H9 (cell line): ENCODE measurements around the gene OPA3. TPM values are rescaled to one million over a fixed set of nuclear protein-coding genes. Genes with fewer than 3 reads are reported as not detected.

Experiments used
- DNase-seq: peaks from one replicate; pipeline ENCODE4 v3.0.0-alpha.2; 2017
- H2AFZ ChIP-seq: one replicate; pipeline ENCODE4 v1.6.1; 2013; ENCODE audit warnings: mild to moderate bottlenecking, low read length, control low read depth, moderate library complexity
- H2AK5ac ChIP-seq: 2 replicates; pipeline ENCODE4 v1.6.1; 2013; ENCODE audit warnings: low read length, control low read depth, mixed read lengths; ENCODE audit not compliant: insufficient read length
- H2BK120ac ChIP-seq: one replicate; pipeline ENCODE4 v1.6.1; 2013; ENCODE audit warnings: low read depth, mild to moderate bottlenecking, low read length, control low read depth, inconsistent platforms; ENCODE audit not compliant: poor library complexity, severe bottlenecking
- H2BK12ac ChIP-seq: 2 replicates; pipeline ENCODE4 v1.6.1; 2013; ENCODE audit warnings: low read length, control low read depth, mixed read lengths, low read depth; ENCODE audit not compliant: insufficient read length
- H2BK15ac ChIP-seq: 2 replicates; pipeline ENCODE4 v1.6.1; 2013; ENCODE audit warnings: low read depth, low read length, control low read depth
- H2BK20ac ChIP-seq: one replicate; pipeline ENCODE4 v1.6.1; 2013; ENCODE audit warnings: low read depth, mild to moderate bottlenecking, low read length, control low read depth, inconsistent platforms; ENCODE audit not compliant: poor library complexity, severe bottlenecking
- H2BK5ac ChIP-seq: 2 replicates; pipeline ENCODE4 v1.6.1; 2013; ENCODE audit warnings: low read length, control low read depth, mixed read lengths; ENCODE audit not compliant: insufficient read length
- H3K14ac ChIP-seq: 2 replicates; pipeline ENCODE4 v1.6.1; 2013; ENCODE audit warnings: low read length, control low read depth; ENCODE audit not compliant: insufficient read depth
- H3K18ac ChIP-seq: 2 replicates; pipeline ENCODE4 v1.6.1; 2013; ENCODE audit warnings: low read depth, mild to moderate bottlenecking, mixed read lengths, low read length, control low read depth; ENCODE audit not compliant: insufficient read length
- H3K23ac ChIP-seq: 2 replicates; pipeline ENCODE4 v1.6.1; 2013; ENCODE audit warnings: low read length, control low read depth, mixed read lengths, low read depth; ENCODE audit not compliant: insufficient read length
- H3K23me2 ChIP-seq: 2 replicates; pipeline ENCODE4 v1.6.1; 2013; ENCODE audit warnings: low read depth, mild to moderate bottlenecking, mixed read lengths, low read length, control low read depth; ENCODE audit not compliant: insufficient read length, poor library complexity, severe bottlenecking
- H3K27ac ChIP-seq: 2 replicates; pipeline ENCODE4 v1.5.1; 2013; ENCODE audit warnings: low read length, control low read depth, mixed read lengths, low read depth; ENCODE audit not compliant: insufficient read length
- H3K27me3 ChIP-seq: 2 replicates; pipeline ENCODE4 v1.6.1; 2013; ENCODE audit warnings: low read length, control low read depth, inconsistent platforms; ENCODE audit not compliant: insufficient read depth
- H3K4ac ChIP-seq: 2 replicates; pipeline ENCODE4 v1.6.1; 2013; ENCODE audit warnings: low read depth, mild to moderate bottlenecking, control low read depth, inconsistent platforms, low read length, moderate library complexity
- H3K4me1 ChIP-seq: 2 replicates; pipeline ENCODE4 v1.6.1; 2013; ENCODE audit warnings: low read length, control low read depth, inconsistent platforms; ENCODE audit not compliant: insufficient read depth
- H3K4me2 ChIP-seq: 2 replicates; pipeline ENCODE4 v1.6.1; 2013; ENCODE audit warnings: low read length, control low read depth, mixed read lengths; ENCODE audit not compliant: insufficient read length, insufficient read depth
- H3K56ac ChIP-seq: 2 replicates; pipeline ENCODE4 v1.6.1; 2013; ENCODE audit warnings: low read depth, mild to moderate bottlenecking, mixed read lengths, low read length, control low read depth; ENCODE audit not compliant: insufficient read length
- H3K79me1 ChIP-seq: 2 replicates; pipeline ENCODE4 v1.6.1; 2013; ENCODE audit warnings: low read depth, mild to moderate bottlenecking, moderate library complexity, low read length, control low read depth, inconsistent platforms; ENCODE audit not compliant: insufficient read depth, poor library complexity, severe bottlenecking
- H3K79me2 ChIP-seq: 2 replicates; pipeline ENCODE4 v1.6.1; 2013; ENCODE audit warnings: low read length, control low read depth, inconsistent platforms; ENCODE audit not compliant: insufficient read depth
- H3K9ac ChIP-seq: 2 replicates; pipeline ENCODE4 v1.6.1; 2013; ENCODE audit warnings: low read length, control low read depth, mixed read lengths; ENCODE audit not compliant: insufficient read length; ENCODE audit errors: extremely low read depth
- H3K9me3 ChIP-seq: one replicate; pipeline ENCODE4 v1.6.1; 2013; ENCODE audit warnings: low read depth, low read length, inconsistent platforms; ENCODE audit not compliant: control insufficient read depth
- H3T11ph ChIP-seq: one replicate; pipeline ENCODE4 v1.6.1; 2013; ENCODE audit warnings: mild to moderate bottlenecking, low read length, control low read depth, inconsistent platforms
- H4K20me1 ChIP-seq: one replicate; pipeline ENCODE4 v1.6.1; 2013; ENCODE audit not compliant: control insufficient read depth, insufficient read length, insufficient read depth
- H4K5ac ChIP-seq: 2 replicates; pipeline ENCODE4 v1.6.1; 2013; ENCODE audit warnings: low read depth, mild to moderate bottlenecking, mixed read lengths, low read length, control low read depth; ENCODE audit not compliant: insufficient read length
- H4K8ac ChIP-seq: replicated peaks from 2 replicates; pipeline ENCODE4 v1.6.1; 2013; ENCODE audit warnings: low read length, control low read depth, mixed read lengths, low read depth; ENCODE audit not compliant: insufficient read length
- H4K91ac ChIP-seq: 2 replicates; pipeline ENCODE4 v1.6.1; 2013; ENCODE audit warnings: low read depth, mild to moderate bottlenecking, moderate library complexity, mixed read lengths, low read length, control low read depth; ENCODE audit not compliant: insufficient read length
- H3K27ac Mint-ChIP-seq, 3 experiments: 2 replicates in 2 of 3; 3 replicates in 1 of 3; pipeline ENCODE4 v1.8.0; 2020 to 2021; ENCODE audit warnings: mixed read lengths in 3 of 3, mild to moderate bottlenecking in 1 of 3, moderate library complexity in 1 of 3
- H3K27me3 Mint-ChIP-seq: 2 replicates; pipeline ENCODE4 v1.8.0; 2021; ENCODE audit warnings: low read depth, mild to moderate bottlenecking, moderate library complexity, mixed read lengths
- H3K36me3 Mint-ChIP-seq, 3 experiments: 2 replicates in 2 of 3; 3 replicates in 1 of 3; pipeline ENCODE4 v1.8.0; 2020 to 2021; ENCODE audit warnings: low read depth in 3 of 3, mixed read lengths in 3 of 3; ENCODE audit not compliant: insufficient read depth in 1 of 3
- H3K4me1 Mint-ChIP-seq, 2 experiments: 2 replicates each; pipeline ENCODE4 v1.8.0; 2020; ENCODE audit warnings: mixed read lengths in 2 of 2
- H3K4me3 Mint-ChIP-seq, 2 experiments: 2 replicates in 1 of 2; 3 replicates in 1 of 2; pipeline ENCODE4 v1.8.0; 2020 to 2021; ENCODE audit warnings: mild to moderate bottlenecking in 2 of 2, mixed read lengths in 2 of 2, moderate library complexity in 1 of 2
- H3K9me3 Mint-ChIP-seq, 2 experiments: 2 replicates in 1 of 2; 3 replicates in 1 of 2; pipeline ENCODE4 v1.8.0; 2020; ENCODE audit warnings: mild to moderate bottlenecking in 2 of 2, mixed read lengths in 2 of 2, moderate library complexity in 1 of 2
- WGBS: extraction: QIAGEN DNeasy Blood & Tissue Kit; methylation state at CpG from one replicate; pipeline ENCODE4 v1.1.7; 2013; ENCODE audit warnings: missing lambda C conversion rate, low lambda C conversion rate, mixed read lengths; ENCODE audit not compliant: insufficient read length; ENCODE audit errors: extremely low coverage; 5-methylcytosine and 5-hydroxymethylcytosine counted together
- total RNA-seq: library from RNA; stranded (reverse); gene quantifications from 2 replicates; pipeline ENCODE4 v1.2.1, GENCODE V29; 2021
- TF ChIP-seq, protein P1 (sequence below): fragments of 200-600 bp; sonication (generic); conservative IDR thresholded peaks from 3 replicates; pipeline ENCODE4 v1.8.0; 2021; ENCODE audit warnings: antibody characterized with exemption, mild to moderate bottlenecking

OPA3 gene
- total RNA-seq, 1 experiment from 2014 or later, result 13.0 TPM

DNA sequence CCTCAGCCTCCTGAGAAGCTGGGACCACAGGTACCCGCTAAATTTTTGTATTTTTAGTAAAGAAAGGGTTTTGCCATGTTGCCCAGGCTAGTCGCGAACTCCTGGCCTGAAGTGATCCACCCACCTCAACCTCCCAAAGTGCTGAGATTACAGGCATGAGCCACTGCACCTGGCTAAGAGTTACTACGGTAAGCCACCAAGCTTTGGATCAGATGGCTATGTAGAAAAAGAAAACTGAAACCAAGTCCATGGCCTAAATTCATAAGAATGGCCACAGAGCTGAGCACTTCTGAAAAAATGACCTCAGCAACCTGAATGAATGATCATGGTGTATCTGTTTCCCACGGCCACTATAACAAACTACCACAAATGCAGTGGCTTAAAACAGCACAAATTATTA, 9.4 kb downstream of the OPA3 start:
- TF ChIP-seq, protein P1, sequence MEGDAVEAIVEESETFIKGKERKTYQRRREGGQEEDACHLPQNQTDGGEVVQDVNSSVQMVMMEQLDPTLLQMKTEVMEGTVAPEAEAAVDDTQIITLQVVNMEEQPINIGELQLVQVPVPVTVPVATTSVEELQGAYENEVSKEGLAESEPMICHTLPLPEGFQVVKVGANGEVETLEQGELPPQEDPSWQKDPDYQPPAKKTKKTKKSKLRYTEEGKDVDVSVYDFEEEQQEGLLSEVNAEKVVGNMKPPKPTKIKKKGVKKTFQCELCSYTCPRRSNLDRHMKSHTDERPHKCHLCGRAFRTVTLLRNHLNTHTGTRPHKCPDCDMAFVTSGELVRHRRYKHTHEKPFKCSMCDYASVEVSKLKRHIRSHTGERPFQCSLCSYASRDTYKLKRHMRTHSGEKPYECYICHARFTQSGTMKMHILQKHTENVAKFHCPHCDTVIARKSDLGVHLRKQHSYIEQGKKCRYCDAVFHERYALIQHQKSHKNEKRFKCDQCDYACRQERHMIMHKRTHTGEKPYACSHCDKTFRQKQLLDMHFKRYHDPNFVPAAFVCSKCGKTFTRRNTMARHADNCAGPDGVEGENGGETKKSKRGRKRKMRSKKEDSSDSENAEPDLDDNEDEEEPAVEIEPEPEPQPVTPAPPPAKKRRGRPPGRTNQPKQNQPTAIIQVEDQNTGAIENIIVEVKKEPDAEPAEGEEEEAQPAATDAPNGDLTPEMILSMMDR, result no peak
- Mint-ChIP-seq H3K36me3 (no peaks in the 10 kb centered on the region; a peak in 1 of 7 replicates), H3K27me3 (peaks cover 1% of the 10 kb centered on the region; the same call in 1 of the 2 replicates), H3K4me3 (no peak overlapping the region), H3K4me1 (peaks cover 22 to 26% of the 10 kb centered on the region in 2 experiments), H3K27ac (no peak overlapping the region), H3K9me3 (no peaks in the 10 kb centered on the region)
- Histone ChIP-seq H3K23me2 (no peaks in the 10 kb centered on the region), H3K9ac (no peak overlapping the region), H2BK120ac (no peak overlapping the region), H3K4me1 (peaks cover 6% of the 10 kb centered on the region; the same call in 1 of the 2 replicates), H2AK5ac (no peak overlapping the region), H3K9me3 (no peaks in the 10 kb centered on the region), H3K79me2 (no peaks in the 10 kb centered on the region), H3K56ac (no peak overlapping the region), H3K79me1 (no peaks in the 10 kb centered on the region), H2AFZ (no peak overlapping the region), H3K4ac (no peak overlapping the region), H3K27me3 (no peaks in the 10 kb centered on the region), H3T11ph (no peak overlapping the region), H2BK12ac (no peak overlapping the region), H4K91ac (no peak overlapping the region), H2BK5ac (no peak overlapping the region), H3K18ac (no peak overlapping the region), H4K5ac (no peak overlapping the region), H3K14ac (no peak overlapping the region), H3K4me2 (no peak overlapping the region), H2BK15ac (no peak overlapping the region), H3K23ac (no peak overlapping the region), H4K8ac (no peak overlapping the region), H3K27ac (no peak overlapping the region), H4K20me1 (no peaks in the 10 kb centered on the region), H2BK20ac (no peak overlapping the region)
- no peak for DNase-seq
- no CpG with 5 or more reads among the region's 5 CpGs for WGBS
